HL-60/S4 (cell line): Measurements from ENCODE around the gene MAP2K1.

Source experiments
- in situ Hi-C: fragments of 300-500 bp; cut with MboI; formaldehyde crosslinking; loops from 2 replicates; pipeline ENCODE4 v1.14.3; 2022; ENCODE audit warnings: low sequenced_read_pairs

MAP2K1 gene

GRCh38 chr15:66472176-66472999 is 85.7 kb downstream of the MAP2K1 start:
- in situ Hi-C loops = no loop called here

- in situ Hi-C loops = no loop called here
Measured at GRCh38 chr15:66474135-66474534, 87.4 kb downstream of the MAP2K1 start.

- in situ Hi-C loops = no loop called here
Measured at GRCh38 chr15:66474963-66475362, 88.3 kb downstream of the MAP2K1 start.

GRCh38 chr15:66476535-66476934 is 89.8 kb downstream of the MAP2K1 start:
- in situ Hi-C loops = no loop called here

- in situ Hi-C loops = no loop called here
Measured at GRCh38 chr15:66477011-66477410, 90.3 kb downstream of the MAP2K1 start.

- in situ Hi-C loops = no loop called here
Measured at GRCh38 chr15:66480267-66480666, 93.6 kb downstream of the MAP2K1 start.

- in situ Hi-C loops = no loop called here
Measured at GRCh38 chr15:66481107-66481856, 94.6 kb downstream of the MAP2K1 start.

GRCh38 chr15:66482539-66482938 is 95.8 kb downstream of the MAP2K1 start:
- in situ Hi-C loops = no loop called here

- in situ Hi-C loops = no loop called here
Measured at GRCh38 chr15:66483131-66483566, 96.4 kb downstream of the MAP2K1 start.

- in situ Hi-C loops = no loop called here
Measured at GRCh38 chr15:66484539-66485112, 97.9 kb downstream of the MAP2K1 start.

- in situ Hi-C loops = no loop called here
Measured at GRCh38 chr15:66486887-66487286, 100.2 kb downstream of the MAP2K1 start.

- in situ Hi-C loops = no loop called here
Measured at GRCh38 chr15:66488525-66488924, 101.8 kb downstream of the MAP2K1 start.

GRCh38 chr15:66489179-66489791 is 102.6 kb downstream of the MAP2K1 start:
- in situ Hi-C loops = no loop called here

- in situ Hi-C loops = loop anchor here (10.0 kb wide), 1 partner anchor 137 kb away; the partner anchor contains the start of gene TIPIN
Measured at GRCh38 chr15:66491846-66492245, 105.1 kb downstream of the MAP2K1 start.

- in situ Hi-C loops = loop anchor here (10.0 kb wide), 1 partner anchor 139 kb away; the partner anchor contains the start of gene TIPIN
Measured at GRCh38 chr15:66494262-66494661, 107.5 kb downstream of the MAP2K1 start.

GRCh38 chr15:66496951-66497501 is 110.3 kb downstream of the MAP2K1 start:
- in situ Hi-C loops = loop anchor here (10.0 kb wide), 1 partner anchor 142 kb away; the partner anchor contains the start of gene TIPIN

GRCh38 chr15:66497502-66498455 is 111.1 kb downstream of the MAP2K1 start, which contains the start of gene SNAPC5:
Gene SNAPC5 (minus strand): TSS chr15:66497762. CDS start chr15:66497731, 31 bp downstream.
- in situ Hi-C loops = loop anchor here (10.0 kb wide), 1 partner anchor 143 kb away; the partner anchor contains the start of gene TIPIN

- in situ Hi-C loops = loop anchor here (10.0 kb wide), 1 partner anchor 144 kb away; the partner anchor contains the start of gene TIPIN
Measured at GRCh38 chr15:66498501-66499386, 112.0 kb downstream of the MAP2K1 start.
